Renal cortex interstitium (tissue), 15 donors: ENCODE measurements around the gene GARRE1. TPM values are rescaled to one million over a fixed set of nuclear protein-coding genes. Genes with fewer than 3 reads are reported as not detected.
"Not testable (repeated sequence)": the region's sequence is repeated elsewhere in the genome, so short reads cannot be mapped to it uniquely, and the experiment has no call there.

ENCODE experiments used
- DNase-seq, 11 donors: peaks; one replicate each; pipeline ENCODE4 v3.0.0-alpha.2; 2013; ENCODE audit warnings: low read depth in 9 of 11, low spot score in 4 of 11; ENCODE audit errors: extremely low read depth in 1 of 11
- long read RNA-seq, 16 experiments: transcript quantifications; one replicate each; lab custom pipeline, GENCODE V29; 2026
- polyA plus RNA-seq, 3 donors: library from polyadenylated mRNA; unstranded; fragments of 120-200 nt; gene quantifications; one replicate each; pipeline ENCODE4 v1.2.1, GENCODE V29; 2013; ENCODE audit not compliant: insufficient read length in 3 of 3

The GARRE1 gene
- 10 to 100 TPM; 34.9 to 42.8 (median 37.5) TPM for polyA plus RNA-seq
- long read RNA-seq, donor 1, full-length matches to known transcripts, result 5 of 19 reads
- long read RNA-seq, donor 1, partial matches to known transcripts, result 14 of 19 reads
- long read RNA-seq, donor 1, other reads (novel, unspliced or antisense), result 0 of 19 reads
- long read RNA-seq, donor 2, transcript KIAA0355-205 (3 exons, 1,313 nt), result major isoform, 5 of 28 reads
- long read RNA-seq, donor 2, partial matches to known transcripts, result 23 of 28 reads
- long read RNA-seq, donor 2, other reads (novel, unspliced or antisense), result 0 of 28 reads
- long read RNA-seq, donor 3, partial matches to known transcripts, result 37 of 42 reads
- long read RNA-seq, donor 3, other reads (novel, unspliced or antisense), result 0 of 42 reads
- long read RNA-seq, donor 4, partial matches to known transcripts, result 24 of 28 reads
- long read RNA-seq, donor 4, other reads (novel, unspliced or antisense), result 0 of 28 reads
- long read RNA-seq, donor 5, partial matches to known transcripts, result 81 of 86 reads
- long read RNA-seq, donor 5, other reads (novel, unspliced or antisense), result 0 of 86 reads
- long read RNA-seq, donor 6, transcript KIAA0355-205 (3 exons, 1,313 nt), result major isoform, 8 of 49 reads
- long read RNA-seq, donor 6, partial matches to known transcripts, result 39 of 49 reads
- long read RNA-seq, donor 6, other reads (novel, unspliced or antisense), result 0 of 49 reads
- long read RNA-seq, donor 7, transcript KIAA0355-207 (2 exons, 856 nt), result major isoform, 5 of 45 reads
- long read RNA-seq, donor 7, partial matches to known transcripts, result 37 of 45 reads
- long read RNA-seq, donor 7, other reads (novel, unspliced or antisense), result 0 of 45 reads
- long read RNA-seq, donor 8, full-length matches to known transcripts, result 13 of 82 reads
- long read RNA-seq, donor 8, partial matches to known transcripts, result 69 of 82 reads
- long read RNA-seq, donor 8, other reads (novel, unspliced or antisense), result 0 of 82 reads
- long read RNA-seq, donor 9, full-length matches to known transcripts, result 5 of 35 reads
- long read RNA-seq, donor 9, partial matches to known transcripts, result 30 of 35 reads
- long read RNA-seq, donor 9, other reads (novel, unspliced or antisense), result 0 of 35 reads
- long read RNA-seq, donor 10, partial matches to known transcripts, result 22 of 23 reads
- long read RNA-seq, donor 10, other reads (novel, unspliced or antisense), result 0 of 23 reads
- long read RNA-seq, donor 11, partial matches to known transcripts, result 34 of 37 reads
- long read RNA-seq, donor 11, other reads (novel, unspliced or antisense), result 0 of 37 reads
- long read RNA-seq, donor 12, partial matches to known transcripts, result 5 of 6 reads
- long read RNA-seq, donor 12, other reads (novel, unspliced or antisense), result 0 of 6 reads
- long read RNA-seq, donor 13, full-length matches to known transcripts, result 6 of 116 reads
- long read RNA-seq, donor 13, partial matches to known transcripts, result 110 of 116 reads
- long read RNA-seq, donor 13, other reads (novel, unspliced or antisense), result 0 of 116 reads
- long read RNA-seq, donor 14, full-length matches to known transcripts, result 2 of 22 reads
- long read RNA-seq, donor 14, partial matches to known transcripts, result 20 of 22 reads
- long read RNA-seq, donor 14, other reads (novel, unspliced or antisense), result 0 of 22 reads
- long read RNA-seq, donor 15, partial matches to known transcripts, result 10 of 10 reads
- long read RNA-seq, donor 15, other reads (novel, unspliced or antisense), result 0 of 10 reads
- long read RNA-seq, donor 16, partial matches to known transcripts, result 115 of 118 reads
- long read RNA-seq, donor 16, other reads (novel, unspliced or antisense), result 0 of 118 reads

GRCh38 chr19:34254046-34254697 lies at the start of gene GARRE1:
Gene GARRE1, plus strand, starts transcription at chr19:34254554. Its CDS starts 45,920 bp downstream, at chr19:34300474.
- DNase-seq, result peak in 8 of 11 donors; percentile 73 to 85 (median 82)

GRCh38 chr19:34205324-34205723 lies 49.0 kb upstream of the GARRE1 start:
- DNase-seq, result not testable (repeated sequence)

- no peak for DNase-seq
These were observed 46.0 kb upstream of the GARRE1 start for GRCh38 chr19:34208291-34208884.

GRCh38 chr19:34209726-34210125 lies 44.6 kb upstream of the GARRE1 start:
- DNase-seq, result no peak

- DNase-seq, result no peak
These were observed 41.1 kb upstream of the GARRE1 start for GRCh38 chr19:34213283-34213682.

GRCh38 chr19:34214040-34214439 lies 40.3 kb upstream of the GARRE1 start:
- DNase-seq, result no peak

- no peak for DNase-seq
These were observed 39.2 kb upstream of the GARRE1 start for GRCh38 chr19:34215006-34215665.

- no peak for DNase-seq
These were observed 38.7 kb upstream of the GARRE1 start for GRCh38 chr19:34215666-34216038.

- DNase-seq, result not testable (repeated sequence)
These were observed 37.6 kb upstream of the GARRE1 start for GRCh38 chr19:34216745-34217219.

- DNase-seq, result peak in 9 of 11 donors; percentile 13 to 46 (median 23)
These were observed 36.2 kb upstream of the GARRE1 start for GRCh38 chr19:34217952-34218817.

- no peak for DNase-seq
These were observed 35.6 kb upstream of the GARRE1 start for GRCh38 chr19:34218818-34219164.

- DNase-seq, result peak in 8 of 11 donors; percentile 8 to 55 (median 41)
These were observed 33.8 kb upstream of the GARRE1 start for GRCh38 chr19:34220472-34221063.

- DNase-seq, result no peak
These were observed 32.0 kb upstream of the GARRE1 start for GRCh38 chr19:34222386-34222785.

- DNase-seq, result no peak
These were observed 29.2 kb upstream of the GARRE1 start for GRCh38 chr19:34224996-34225658.

- DNase-seq, result no peak
These were observed 28.7 kb upstream of the GARRE1 start for GRCh38 chr19:34225659-34226015.
